HG02973 (cell line): Measurements from ENCODE around the gene COP1.
"Not testable (repeated sequence)": the region's sequence is repeated elsewhere in the genome, so short reads cannot be mapped to it uniquely, and the experiment has no call there.

Experiments
- ATAC-seq: cut with Tn5 transposase; IDR thresholded peaks from one replicate; pipeline ENCODE4 v1.9.1; 2021; ENCODE audit warnings: moderate library complexity; ENCODE audit not compliant: unreplicated experiment

COP1 gene

GRCh38 chr1:176141449-176141848, 65.6 kb downstream of the COP1 start:
- no peak for ATAC-seq

GRCh38 chr1:176136891-176137290, 70.2 kb downstream of the COP1 start:
- ATAC-seq, result no peak

GRCh38 chr1:176134666-176135065, 72.4 kb downstream of the COP1 start:
- ATAC-seq, result no peak

GRCh38 chr1:176122282-176122681, 84.8 kb downstream of the COP1 start:
- no peak for ATAC-seq

- ATAC-seq, result no peak
Observed at GRCh38 chr1:176119549-176119948, 87.5 kb downstream of the COP1 start.

- ATAC-seq, result no peak
Observed at GRCh38 chr1:176118985-176119384, 88.1 kb downstream of the COP1 start.

GRCh38 chr1:176111835-176112234, 95.3 kb downstream of the COP1 start:
- ATAC-seq, result no peak

- no peak for ATAC-seq
Observed at GRCh38 chr1:176110203-176110602, 96.9 kb downstream of the COP1 start.

GRCh38 chr1:176102768-176103350, 104.2 kb downstream of the COP1 start:
- ATAC-seq, result no peak

GRCh38 chr1:176101951-176102642, 105.0 kb downstream of the COP1 start:
- ATAC-seq, result no peak

- ATAC-seq, result no peak
Observed at GRCh38 chr1:176098560-176098959, 108.5 kb downstream of the COP1 start.

GRCh38 chr1:176096015-176096414, 111.1 kb downstream of the COP1 start:
- no peak for ATAC-seq

- ATAC-seq, result no peak
Observed at GRCh38 chr1:176090766-176091165, 116.3 kb downstream of the COP1 start.

GRCh38 chr1:176087746-176088145, 119.3 kb downstream of the COP1 start:
- not testable (repeated sequence) for ATAC-seq

- peak; percentile 71 for ATAC-seq
Observed at GRCh38 chr1:176073524-176074157, 133.4 kb downstream of the COP1 start.

GRCh38 chr1:176068901-176069300, 138.2 kb downstream of the COP1 start:
- ATAC-seq, result no peak

- no peak for ATAC-seq
Observed at GRCh38 chr1:176068256-176068655, 138.8 kb downstream of the COP1 start.

- ATAC-seq, result no peak
Observed at GRCh38 chr1:176066709-176067108, 140.4 kb downstream of the COP1 start.

GRCh38 chr1:176058686-176059085, 148.4 kb downstream of the COP1 start:
- no peak for ATAC-seq

- no peak for ATAC-seq
Observed at GRCh38 chr1:176056312-176056711, 150.8 kb downstream of the COP1 start.

- no peak for ATAC-seq
Observed at GRCh38 chr1:176055398-176055797, 151.7 kb downstream of the COP1 start.

- no peak for ATAC-seq
Observed at GRCh38 chr1:176051902-176052518, 155.1 kb downstream of the COP1 start.
